A549 (cell line): ENCODE results near the gene TRAF3IP1. TPM values are rescaled to one million over a fixed set of nuclear protein-coding genes. Genes with fewer than 3 reads are reported as not detected.

Source experiments
- ATAC-seq, 2 experiments: fragments of 200-7000 bp in 1 of 2; fragments of >200 bp in 1 of 2; cut with Nextera tagmentation in 1 of 2; cut with Tn5 transposase in 1 of 2; 3 replicates each; pipeline versions ENCODE4 v1.8.0 to v1.9.1; 2018 to 2020; ENCODE audit warnings: mild to moderate bottlenecking in 1 of 2, moderate library complexity in 1 of 2
- CTCF ChIA-PET: fragments of 300-600 bp; sonication (Branson Sonifier 250); formaldehyde crosslinking; extraction: SDS; loops from one replicate; lab custom pipeline; 2021; ENCODE audit warnings: antibody characterized with exemption, inconsistent platforms; lab: Yijun Ruan, JAX
- POLR2A ChIA-PET: fragments of 350-600 bp; formaldehyde crosslinking; extraction: SDS; loops from one replicate; lab custom pipeline; 2021; ENCODE audit warnings: antibody characterized with exemption, inconsistent platforms; lab: Yijun Ruan, JAX
- DNase-seq, 2 experiments: peaks; one replicate each; pipeline versions ENCODE4 v3.0.0 to v3.0.0-alpha.2; 2011 to 2016; ENCODE audit warnings: low read depth in 1 of 2, low spot score in 1 of 2
- FAIRE-seq: peaks from 2 replicates; lab custom pipeline; 2011; peaks lifted over from hg19 to GRCh38; lab: Jason Lieb, UNC
- H3K27ac ChIP-seq, 2 experiments: fragments of >200 bp; sonication (Bioruptor Twin); formaldehyde crosslinking; 3 replicates each; pipeline ENCODE4 v1.5.1; 2016 to 2017
- H3K4me1 ChIP-seq: fragments of >200 bp; sonication (Bioruptor Twin); formaldehyde crosslinking; 3 replicates; pipeline ENCODE4 v1.6.1; 2016
- H3K4me2 ChIP-seq: fragments of >200 bp; sonication (Bioruptor Twin); formaldehyde crosslinking; 3 replicates; pipeline ENCODE4 v1.6.1; 2016
- H3K4me3 ChIP-seq: fragments of >200 bp; sonication (Bioruptor Twin); formaldehyde crosslinking; 3 replicates; pipeline ENCODE4 v1.5.1; 2016
- H3K9me3 ChIP-seq: fragments of >200 bp; sonication (Bioruptor Twin); formaldehyde crosslinking; 3 replicates; pipeline ENCODE4 v1.6.1; 2016
- BHLHE40 ChIP-seq: IDR thresholded peaks from 2 replicates; pipeline ENCODE4 v1.6.1; 2012; ENCODE audit warnings: low read depth, low read length, inconsistent platforms
- CEBPB ChIP-seq, 2 experiments: fragments of >200 bp in 1 of 2; sonication (Bioruptor Twin) in 1 of 2; formaldehyde crosslinking in 1 of 2; IDR thresholded peaks; 2 replicates each; pipeline ENCODE4 v1.6.1; 2012 to 2016
- CHD4 ChIP-seq: fragments of 200-600 bp; sonication (generic); IDR thresholded peaks from 2 replicates; pipeline ENCODE4 v1.6.1; 2016; ENCODE audit warnings: antibody characterized with exemption, mild to moderate bottlenecking, borderline replicate concordance
- EP300 ChIP-seq, 2 experiments: fragments of >200 bp; sonication (Bioruptor Twin); formaldehyde crosslinking; IDR thresholded peaks; 2 replicates in 1 of 2; 3 replicates in 1 of 2; pipeline ENCODE4 v1.6.1; 2016 to 2017
- FOSB ChIP-seq: fragments of 250-450 bp; sonication (Bioruptor Pico); IDR thresholded peaks from 2 replicates; pipeline ENCODE4 v1.5.0; 2020; ENCODE audit warnings: mild to moderate bottlenecking, moderate library complexity
- FOSL2 ChIP-seq, 2 experiments: fragments of 450-650 bp in 1 of 2; fragments of >200 bp in 1 of 2; sonication (Bioruptor Twin) in 1 of 2; formaldehyde crosslinking; IDR thresholded peaks; 2 replicates each; pipeline versions ENCODE4 v1.5.0 to v1.6.1; 2016 to 2020; ENCODE audit warnings: mild to moderate bottlenecking in 1 of 2, moderate library complexity in 1 of 2
- HDAC2 ChIP-seq: fragments of 200-600 bp; sonication (generic); IDR thresholded peaks from 2 replicates; pipeline ENCODE4 v1.6.1; 2016
- HOXB5 ChIP-seq: fragments of 250-450 bp; sonication (Bioruptor Pico); IDR thresholded peaks from 2 replicates; pipeline ENCODE4 v1.5.0; 2020; ENCODE audit warnings: mild to moderate bottlenecking, moderate library complexity
- JUNB ChIP-seq: fragments of >200 bp; sonication (Bioruptor Twin); formaldehyde crosslinking; IDR thresholded peaks from 2 replicates; pipeline ENCODE4 v1.6.1; 2016
- KDM1A ChIP-seq: fragments of 200-600 bp; sonication (generic); IDR thresholded peaks from 2 replicates; pipeline ENCODE4 v1.6.1; 2016; ENCODE audit warnings: low read depth, mild to moderate bottlenecking
- KDM5A ChIP-seq: fragments of 200-600 bp; sonication (generic); IDR thresholded peaks from 2 replicates; pipeline ENCODE4 v1.6.1; 2016; ENCODE audit warnings: antibody characterized with exemption, mild to moderate bottlenecking
- MAFK ChIP-seq: fragments of 450-650 bp; IDR thresholded peaks from 2 replicates; pipeline ENCODE4 v1.6.1; 2014; ENCODE audit not compliant: partially characterized antibody
- MYC ChIP-seq: IDR thresholded peaks from 2 replicates; pipeline ENCODE4 v1.6.1; 2012; ENCODE audit warnings: mild to moderate bottlenecking, inconsistent platforms, low read length, improper control_type of control experiment, borderline replicate concordance
- NR3C1 ChIP-seq: fragments of >200 bp; sonication (Bioruptor Twin); formaldehyde crosslinking; IDR thresholded peaks from 3 replicates; pipeline ENCODE4 v1.6.1; 2017
- RAD21 ChIP-seq, 2 experiments: fragments of >200 bp in 1 of 2; sonication (Bioruptor Twin) in 1 of 2; formaldehyde crosslinking in 1 of 2; IDR thresholded peaks in 1 of 2; conservative IDR thresholded peaks in 1 of 2; 2 replicates in 1 of 2; 3 replicates in 1 of 2; pipeline ENCODE4 v1.6.1; 2012 to 2018; ENCODE audit warnings: inconsistent platforms in 1 of 2
- RFX5 ChIP-seq: fragments of 450-650 bp; IDR thresholded peaks from 2 replicates; pipeline ENCODE4 v1.7.1; 2014; ENCODE audit warnings: antibody characterized with exemption, mild to moderate bottlenecking, moderate library complexity
- SREBF2 ChIP-seq: fragments of 450-650 bp; IDR thresholded peaks from 2 replicates; pipeline ENCODE4 v1.6.1; 2014; ENCODE audit warnings: mild to moderate bottlenecking, moderate library complexity
- TP53 ChIP-seq: fragments of 250-450 bp; sonication (Bioruptor Pico); IDR thresholded peaks from 2 replicates; pipeline ENCODE4 v1.5.0; 2021; ENCODE audit warnings: mild to moderate bottlenecking, moderate library complexity
- ZC3H11A ChIP-seq: fragments of 450-650 bp; IDR thresholded peaks from 2 replicates; pipeline ENCODE4 v1.6.1; 2014; ENCODE audit warnings: antibody characterized with exemption, mild to moderate bottlenecking
- ZFP36 ChIP-seq: fragments of 450-650 bp; IDR thresholded peaks from 2 replicates; pipeline ENCODE4 v1.6.1; 2014; ENCODE audit warnings: borderline replicate concordance; ENCODE audit not compliant: partially characterized antibody
- ZNF302 ChIP-seq: fragments of 250-450 bp; sonication (Bioruptor Pico); IDR thresholded peaks from 2 replicates; pipeline ENCODE4 v1.9.0; 2021; ENCODE audit warnings: inconsistent platforms, mild to moderate bottlenecking, moderate library complexity
- WGBS: methylation state at CpG from one replicate; pipeline ENCODE4 v1.1.6; 2017; ENCODE audit errors: missing lambda C conversion rate; 5-methylcytosine and 5-hydroxymethylcytosine counted together
- polyA plus RNA-seq, 4 experiments: library from polyadenylated mRNA; depleted of rRNA in 3 of 4; stranded (reverse); fragments of >200 nt; fragmentation: RNase III in 1 of 4; extraction: RNeasy Plus Mini Kit Qiagen cat#74134 plus additional on column Dnase treatment in 1 of 4; gene quantifications; 2 replicates in 3 of 4; 3 replicates in 1 of 4; pipeline ENCODE4 v1.2.3, GENCODE V29; 2011 to 2017
- TF ChIP-seq, protein P1 (sequence below): fragments of >200 bp; sonication (Bioruptor Twin); formaldehyde crosslinking; IDR thresholded peaks from 2 replicates; pipeline ENCODE4 v1.6.1; 2016
- TF ChIP-seq, protein P2 (sequence below): fragments of >200 bp; sonication (Bioruptor Twin); formaldehyde crosslinking; IDR thresholded peaks from 3 replicates; pipeline ENCODE4 v1.6.1; 2016
- TF ChIP-seq, protein P3 (sequence below): IDR thresholded peaks from 2 replicates; pipeline ENCODE4 v1.6.1; 2012; ENCODE audit warnings: low read depth, borderline replicate concordance
- TF ChIP-seq, protein P4 (sequence below): IDR thresholded peaks from 2 replicates; pipeline ENCODE4 v1.6.1; 2012
- TF ChIP-seq, protein P5 (sequence below): IDR thresholded peaks from 2 replicates; pipeline ENCODE4 v1.6.1; 2012
- TF ChIP-seq, protein P6 (sequence below): fragments of 250-450 bp; sonication (Bioruptor Pico); IDR thresholded peaks from 2 replicates; pipeline ENCODE4 v1.5.0; 2020; ENCODE audit warnings: low read depth, mild to moderate bottlenecking, moderate library complexity

TRAF3IP1 gene
- polyA plus RNA-seq, 2 of the 4 experiments (the other 2 are of a cell fraction) = 10.6 to 19.2 TPM

DNA sequence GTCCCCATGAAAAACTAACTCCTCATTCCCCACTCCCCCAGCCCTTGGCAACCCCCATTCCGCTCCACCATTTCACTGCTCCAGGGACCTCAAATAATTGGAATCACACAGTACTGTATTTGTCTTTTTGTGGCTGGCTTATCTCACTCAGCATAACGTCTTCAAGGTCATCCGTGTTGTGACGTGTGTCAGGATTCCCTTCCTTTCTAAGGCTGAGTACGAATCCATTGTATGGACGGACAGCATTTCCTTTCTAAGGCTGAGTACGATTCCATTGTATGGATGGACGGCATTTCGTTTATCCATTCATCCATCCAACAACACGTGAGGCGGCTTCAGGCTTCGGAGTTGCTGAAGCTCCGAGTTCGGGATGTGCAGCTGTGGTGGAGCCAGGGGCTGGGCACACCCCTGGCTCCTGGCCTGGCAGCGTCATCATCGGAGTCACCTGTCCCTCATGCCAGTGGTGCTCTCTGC is 105.2 kb downstream of the TRAF3IP1 start:
- no peaks in the 10 kb centered on the region for H3K9me3 ChIP-seq
- FAIRE-seq (no peak), ATAC-seq (no peak), DNase-seq (no peak)
- H3K4me3 ChIP-seq = peak overlapping the region; percentile 85
- ChIA-PET CTCF (interaction anchor here (0.9 kb wide), 1 partner anchor 360 kb away, joined by 3 read pairs; no protein-coding TSS in a partner anchor), POLR2A (no interaction called here)
- H3K4me2 ChIP-seq = peak overlapping the region; percentile 82
- peak overlapping the region; percentile 94 to 99 for H3K27ac ChIP-seq
- TF ChIP-seq EP300 (IDR thresholded peaks at IDR 0.05) (no peak), MYC (no peak), FOSL2 (IDR thresholded peaks at IDR 0.05) (no peak), FOSL2 (CRISPR knock-in tag; IDR thresholded peaks at IDR 0.05) (no peak), BHLHE40 (no peak), CHD4 (no peak), ZFP36 (no peak), ZC3H11A (no peak)
- TF ChIP-seq, protein P1, sequence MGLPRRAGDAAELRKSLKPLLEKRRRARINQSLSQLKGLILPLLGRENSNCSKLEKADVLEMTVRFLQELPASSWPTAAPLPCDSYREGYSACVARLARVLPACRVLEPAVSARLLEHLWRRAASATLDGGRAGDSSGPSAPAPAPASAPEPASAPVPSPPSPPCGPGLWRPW = no peak
- whole genome bisulfite sequencing = 80% methylated on average over 14 of the region's 16 CpGs
- peaks cover 21% of the 10 kb centered on the region; the same call in 2 of the 3 replicates for H3K4me1 ChIP-seq

DNA sequence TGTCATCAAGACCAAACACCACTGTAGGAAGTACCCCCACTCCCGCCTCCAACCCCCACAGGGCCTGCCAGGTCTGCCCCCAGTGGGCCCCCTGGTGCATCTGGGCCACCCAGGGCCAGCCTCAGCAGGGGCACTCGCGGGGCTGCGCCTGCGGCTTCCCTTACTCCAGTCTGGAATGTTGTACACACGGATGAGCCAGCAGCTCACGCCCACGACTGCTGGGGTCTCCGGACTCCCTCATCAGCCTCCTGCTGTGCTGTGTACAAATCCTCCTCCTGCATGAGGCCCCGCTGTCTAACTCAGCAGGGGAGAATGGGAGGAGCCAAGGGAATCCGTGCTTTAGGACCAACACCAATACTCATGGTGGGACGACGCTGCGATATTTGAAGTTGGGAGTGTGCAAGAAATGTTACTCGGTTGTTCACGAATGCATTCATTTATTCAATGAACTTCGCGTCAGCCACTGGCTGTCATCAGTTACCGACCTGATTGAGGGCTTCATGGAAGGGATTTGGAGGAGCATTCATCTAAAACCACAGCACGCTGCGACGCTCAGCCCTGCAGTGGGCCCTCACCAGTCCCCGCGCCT is 105.8 kb downstream of the TRAF3IP1 start:
- peak in 1 of 2 experiments; percentile 12; a peak in 1 of 5 replicates for TF ChIP-seq EP300 (IDR thresholded peaks at IDR 0.05)
- TF ChIP-seq, protein P2, sequence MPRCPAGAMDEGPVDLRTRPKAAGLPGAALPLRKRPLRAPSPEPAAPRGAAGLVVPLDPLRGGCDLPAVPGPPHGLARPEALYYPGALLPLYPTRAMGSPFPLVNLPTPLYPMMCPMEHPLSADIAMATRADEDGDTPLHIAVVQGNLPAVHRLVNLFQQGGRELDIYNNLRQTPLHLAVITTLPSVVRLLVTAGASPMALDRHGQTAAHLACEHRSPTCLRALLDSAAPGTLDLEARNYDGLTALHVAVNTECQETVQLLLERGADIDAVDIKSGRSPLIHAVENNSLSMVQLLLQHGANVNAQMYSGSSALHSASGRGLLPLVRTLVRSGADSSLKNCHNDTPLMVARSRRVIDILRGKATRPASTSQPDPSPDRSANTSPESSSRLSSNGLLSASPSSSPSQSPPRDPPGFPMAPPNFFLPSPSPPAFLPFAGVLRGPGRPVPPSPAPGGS = no peak
- peak; percentile 85 for TF ChIP-seq RFX5
- TF ChIP-seq, all 56 proteins: peak for 2
- DNase-seq = peak; percentile 50 to 54
- peak; percentile 58 to 63 for ATAC-seq
- ChIA-PET POLR2A (no interaction called here), CTCF (interaction anchor here (0.9 kb wide), 1 partner anchor 359 kb away, joined by 3 read pairs; no protein-coding TSS in a partner anchor)
- 6% methylated on average over 15 of the region's 24 CpGs for WGBS
- Histone ChIP-seq H3K4me1 (peaks cover 21% of the 10 kb centered on the region; the same call in 2 of the 3 replicates), H3K4me3 (peak overlapping the region; percentile 85), H3K4me2 (peak overlapping the region; percentile 82), H3K9me3 (no peaks in the 10 kb centered on the region), H3K27ac (peak overlapping the region; percentile 94 to 99)
- no peak for FAIRE-seq

DNA sequence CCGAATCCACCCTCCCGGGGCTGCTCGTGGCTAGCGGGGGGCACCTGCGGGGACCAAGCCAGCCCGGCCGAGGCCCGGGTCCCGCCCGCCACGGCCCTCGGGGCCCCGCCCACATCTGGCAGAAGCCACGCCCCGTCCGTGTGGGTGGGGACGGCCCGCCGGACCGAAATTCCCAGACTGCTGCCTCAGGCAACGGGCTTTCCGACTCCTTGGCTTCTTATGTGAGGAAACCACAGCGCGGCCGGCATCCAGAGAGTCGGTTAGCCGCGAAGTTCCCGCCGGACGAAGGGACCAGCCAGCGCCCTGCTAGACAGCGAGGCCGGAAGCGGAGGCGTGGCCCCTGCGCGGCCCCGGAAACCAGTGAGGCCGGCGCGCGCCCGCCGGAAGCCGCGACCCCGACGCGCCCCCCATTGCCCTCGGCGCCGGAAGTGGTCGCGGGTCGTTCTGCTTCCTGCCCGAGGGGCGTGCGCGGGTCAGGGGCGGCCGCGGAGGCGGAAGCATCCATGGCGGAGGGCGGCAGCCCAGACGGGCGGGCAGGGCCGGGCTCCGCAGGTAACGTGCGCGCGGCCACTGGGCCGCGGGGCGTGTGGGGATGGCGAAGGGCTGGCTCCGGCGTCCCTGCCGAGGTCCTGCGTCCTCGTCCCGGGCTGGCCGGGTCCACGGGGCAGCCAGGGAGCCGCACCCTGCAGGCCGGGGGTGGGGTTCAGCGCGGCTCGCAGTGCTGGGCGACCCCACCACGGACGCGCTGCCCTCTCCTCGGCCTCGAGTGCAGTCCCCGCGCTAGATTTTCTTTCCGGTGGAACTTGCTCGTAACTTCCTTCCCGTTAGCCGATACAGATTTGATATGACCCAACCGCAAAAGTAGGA is 106.5 kb downstream of the TRAF3IP1 start, which contains the start of gene ASB1:
Gene ASB1, plus strand, starts transcription at position 360 of the 867 bp plus-strand sequence. Its CDS starts 144 bp downstream, at position 504.
- 0% methylated on average over 19 of the region's 104 CpGs for WGBS
- Histone ChIP-seq H3K9me3 (no peaks in the 10 kb centered on the region), H3K4me3 (peak within 1 kb of the TSS; percentile 85), H3K27ac (peak within 1 kb of the TSS; percentile 94 to 99), H3K4me2 (peak within 1 kb of the TSS; percentile 82), H3K4me1 (peaks cover 21% of the 10 kb centered on the region; the same call in 2 of the 3 replicates)
- FAIRE-seq (no peak), DNase-seq (peak; percentile 62 to 76), ATAC-seq (peak; percentile 85 to 88)
- POLR2A ChIA-PET = no interaction called here
- CTCF ChIA-PET = interaction anchor here (1.2 to 1.4 kb wide), 2 partner anchors 11 to 358 kb away, joined by 6 to 10 read pairs; no protein-coding TSS in a partner anchor
- TF ChIP-seq, protein P3, sequence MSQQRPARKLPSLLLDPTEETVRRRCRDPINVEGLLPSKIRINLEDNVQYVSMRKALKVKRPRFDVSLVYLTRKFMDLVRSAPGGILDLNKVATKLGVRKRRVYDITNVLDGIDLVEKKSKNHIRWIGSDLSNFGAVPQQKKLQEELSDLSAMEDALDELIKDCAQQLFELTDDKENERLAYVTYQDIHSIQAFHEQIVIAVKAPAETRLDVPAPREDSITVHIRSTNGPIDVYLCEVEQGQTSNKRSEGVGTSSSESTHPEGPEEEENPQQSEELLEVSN = no peak
- TF ChIP-seq ZNF302 (no peak), SREBF2 (no peak), MAFK (no peak), RAD21 (conservative IDR thresholded peaks at IDR 0.05 in 1 of 2, IDR thresholded peaks at IDR 0.05 in 1 of 2) (no peak), JUNB (no peak), MYC (no peak; the same call in 1 of the 2 replicates), NR3C1 (no peak), CEBPB (IDR thresholded peaks at IDR 0.05) (no peak), KDM1A (no peak), FOSB (CRISPR knock-in tag) (no peak), HDAC2 (no peak), HOXB5 (CRISPR knock-in tag) (no peak), TP53 (CRISPR knock-in tag) (no peak), KDM5A (no peak)
- TF ChIP-seq, protein P4, sequence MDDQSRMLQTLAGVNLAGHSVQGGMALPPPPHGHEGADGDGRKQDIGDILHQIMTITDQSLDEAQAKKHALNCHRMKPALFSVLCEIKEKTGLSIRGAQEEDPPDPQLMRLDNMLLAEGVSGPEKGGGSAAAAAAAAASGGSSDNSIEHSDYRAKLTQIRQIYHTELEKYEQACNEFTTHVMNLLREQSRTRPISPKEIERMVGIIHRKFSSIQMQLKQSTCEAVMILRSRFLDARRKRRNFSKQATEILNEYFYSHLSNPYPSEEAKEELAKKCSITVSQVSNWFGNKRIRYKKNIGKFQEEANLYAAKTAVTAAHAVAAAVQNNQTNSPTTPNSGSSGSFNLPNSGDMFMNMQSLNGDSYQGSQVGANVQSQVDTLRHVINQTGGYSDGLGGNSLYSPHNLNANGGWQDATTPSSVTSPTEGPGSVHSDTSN = no peak; the same call in 1 of the 2 replicates
- TF ChIP-seq, protein P1 = no peak
- TF ChIP-seq, protein P5, sequence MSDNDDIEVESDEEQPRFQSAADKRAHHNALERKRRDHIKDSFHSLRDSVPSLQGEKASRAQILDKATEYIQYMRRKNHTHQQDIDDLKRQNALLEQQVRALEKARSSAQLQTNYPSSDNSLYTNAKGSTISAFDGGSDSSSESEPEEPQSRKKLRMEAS = peak; percentile 74
- TF ChIP-seq, protein P6, sequence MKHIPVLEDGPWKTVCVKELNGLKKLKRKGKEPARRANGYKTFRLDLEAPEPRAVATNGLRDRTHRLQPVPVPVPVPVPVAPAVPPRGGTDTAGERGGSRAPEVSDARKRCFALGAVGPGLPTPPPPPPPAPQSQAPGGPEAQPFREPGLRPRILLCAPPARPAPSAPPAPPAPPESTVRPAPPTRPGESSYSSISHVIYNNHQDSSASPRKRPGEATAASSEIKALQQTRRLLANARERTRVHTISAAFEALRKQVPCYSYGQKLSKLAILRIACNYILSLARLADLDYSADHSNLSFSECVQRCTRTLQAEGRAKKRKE (CRISPR knock-in tag) = no peak
